GM23338 (cell line): ENCODE data around the gene STKLD1. TPM values are rescaled to one million over a fixed set of nuclear protein-coding genes. Genes with fewer than 3 reads are reported as not detected.

Source experiments
- ATAC-seq: fragments of 200-7000 bp; cut with Tn5 transposase; 3 replicates; pipeline ENCODE4 v1.9.1; 2020
- DNase-seq: peaks from one replicate; pipeline ENCODE4 v3.0.0-alpha.2; 2015; ENCODE audit warnings: low spot score
- H2AFZ ChIP-seq: fragments of 200-600 bp; sonication (generic); 2 replicates; pipeline ENCODE4 v1.8.0; 2016; ENCODE audit warnings: antibody characterized with exemption, mild to moderate bottlenecking, moderate library complexity
- H3F3A ChIP-seq: fragments of 200-600 bp; sonication (generic); replicated peaks from 2 replicates; pipeline ENCODE4 v1.8.0; 2017; ENCODE audit warnings: antibody characterized with exemption, mixed run types, low read depth
- H3K27ac ChIP-seq: fragments of 200-600 bp; sonication (generic); 2 replicates; pipeline ENCODE4 v1.6.1; 2016; ENCODE audit warnings: low read depth
- H3K27me3 ChIP-seq: fragments of 200-600 bp; sonication (generic); 2 replicates; pipeline ENCODE4 v1.8.0; 2016; ENCODE audit warnings: mild to moderate bottlenecking, mixed run types, moderate library complexity; ENCODE audit not compliant: insufficient read depth
- H3K36me3 ChIP-seq: fragments of 200-600 bp; sonication (generic); 2 replicates; pipeline ENCODE4 v1.8.0; 2016; ENCODE audit warnings: mild to moderate bottlenecking; ENCODE audit not compliant: insufficient read depth
- H3K4me1 ChIP-seq: fragments of 200-600 bp; sonication (generic); 2 replicates; pipeline ENCODE4 v1.8.0; 2016; ENCODE audit warnings: mild to moderate bottlenecking, moderate library complexity; ENCODE audit not compliant: insufficient read depth
- H3K4me2 ChIP-seq: fragments of 200-600 bp; sonication (generic); 2 replicates; pipeline ENCODE4 v1.7.1; 2017; ENCODE audit warnings: mixed run types
- H3K4me3 ChIP-seq: fragments of 200-600 bp; sonication (generic); 2 replicates; pipeline ENCODE4 v1.6.1; 2016; ENCODE audit warnings: mixed run types
- H3K79me2 ChIP-seq: fragments of 200-600 bp; sonication (generic); replicated peaks from 2 replicates; pipeline ENCODE4 v1.8.0; 2017; ENCODE audit warnings: mild to moderate bottlenecking; ENCODE audit not compliant: insufficient read depth
- H3K9me2 ChIP-seq: fragments of 200-600 bp; sonication (generic); 2 replicates; pipeline ENCODE4 v1.8.0; 2017; ENCODE audit not compliant: insufficient read depth
- H4K20me1 ChIP-seq: fragments of 200-600 bp; sonication (generic); replicated peaks from 2 replicates; pipeline ENCODE4 v1.8.0; 2017; ENCODE audit warnings: mild to moderate bottlenecking; ENCODE audit not compliant: insufficient read depth
- H3K27ac Mint-ChIP-seq: 2 replicates; pipeline ENCODE4 v1.8.0; 2020; ENCODE audit warnings: inconsistent platforms, mild to moderate bottlenecking, moderate library complexity, mixed read lengths
- H3K27me3 Mint-ChIP-seq: 3 replicates; pipeline ENCODE4 v1.8.0; 2022; ENCODE audit warnings: low read depth, mild to moderate bottlenecking, moderate library complexity, mixed read lengths, inconsistent platforms; ENCODE audit not compliant: insufficient read depth, poor library complexity
- H3K36me3 Mint-ChIP-seq: 3 replicates; pipeline ENCODE4 v1.8.0; 2021; ENCODE audit warnings: low read depth, mild to moderate bottlenecking, inconsistent platforms, moderate library complexity, mixed read lengths
- H3K4me1 Mint-ChIP-seq: 3 replicates; pipeline ENCODE4 v1.8.0; 2020; ENCODE audit warnings: mild to moderate bottlenecking, inconsistent platforms, mixed read lengths
- H3K4me3 Mint-ChIP-seq: 3 replicates; pipeline ENCODE4 v1.8.0; 2021; ENCODE audit warnings: moderate library complexity, mild to moderate bottlenecking, inconsistent platforms, mixed read lengths
- H3K9me3 Mint-ChIP-seq: 3 replicates; pipeline ENCODE4 v1.8.0; 2020; ENCODE audit warnings: moderate library complexity, mild to moderate bottlenecking, inconsistent platforms, mixed read lengths
- CREB1 ChIP-seq: fragments of 250-450 bp; sonication (Bioruptor Pico); IDR thresholded peaks from 2 replicates; pipeline ENCODE4 v1.5.0; 2020; ENCODE audit warnings: low read depth, mild to moderate bottlenecking, moderate library complexity
- CTCF ChIP-seq, 2 experiments: fragments of 200-600 bp in 1 of 2; sonication (generic) in 1 of 2; conservative IDR thresholded peaks; 2 replicates each; pipeline versions ENCODE4 v1.5.1 to v1.6.1; 2016 to 2017; ENCODE audit warnings: antibody characterized with exemption in 2 of 2, low read depth in 2 of 2, mild to moderate bottlenecking in 2 of 2, moderate library complexity in 1 of 2
- ETS1 ChIP-seq: IDR thresholded peaks from 2 replicates; pipeline ENCODE4 v1.6.1; 2016; ENCODE audit warnings: antibody characterized with exemption
- EZH2 ChIP-seq: fragments of 200-600 bp; sonication (generic); IDR thresholded peaks from one replicate; pipeline ENCODE4 v1.8.0; 2017; ENCODE audit warnings: antibody characterized with exemption, mild to moderate bottlenecking, low read depth; ENCODE audit not compliant: unreplicated experiment
- JUNB ChIP-seq: IDR thresholded peaks from one replicate; pipeline ENCODE4 v1.6.1; 2016; ENCODE audit warnings: antibody characterized with exemption; ENCODE audit not compliant: unreplicated experiment
- NANOG ChIP-seq: IDR thresholded peaks from 2 replicates; pipeline ENCODE4 v1.6.1; 2016; ENCODE audit warnings: antibody characterized with exemption, borderline replicate concordance
- REST ChIP-seq: IDR thresholded peaks from one replicate; pipeline ENCODE4 v1.6.1; 2018; ENCODE audit warnings: antibody characterized with exemption; ENCODE audit not compliant: unreplicated experiment
- STAT1 ChIP-seq: IDR thresholded peaks from one replicate; pipeline ENCODE4 v1.6.1; 2016; ENCODE audit warnings: antibody characterized with exemption; ENCODE audit not compliant: unreplicated experiment
- ZNF462 ChIP-seq: fragments of 250-450 bp; sonication (Bioruptor Pico); IDR thresholded peaks from 2 replicates; pipeline ENCODE4 v1.5.0; 2020; ENCODE audit warnings: mild to moderate bottlenecking, moderate library complexity
- polyA plus RNA-seq: library from polyadenylated mRNA; unstranded; fragments of >200 nt; fragmentation: Nextera tagmentation; extraction: Ambion mirVana; gene quantifications from 2 replicates; pipeline ENCODE4 v1.2.1, GENCODE V29; 2016
- total RNA-seq: library from RNA; depleted of rRNA; stranded (reverse); fragments of >200 nt; shearing (Covaris generic); gene quantifications from 2 replicates; pipeline ENCODE4 v1.2.3, GENCODE V29; 2014

The STKLD1 gene
- total and polyA plus RNA-seq, 2 experiments from 2014 or later = 0.57 TPM; not detected in 1

- Histone ChIP-seq H3K4me1 (peaks cover 10% of the 10 kb centered on the region; the same call in 1 of the 2 replicates), H2AFZ (no peak overlapping the region), H3K36me3 (peaks cover 3% of the 10 kb centered on the region; the same call in 1 of the 2 replicates), H3K4me3 (no peak overlapping the region), H3K4me2 (no peak overlapping the region), H3K27me3 (peaks cover 13% of the 10 kb centered on the region), H3K79me2 (peaks cover 28% of the 10 kb centered on the region), H4K20me1 (peaks cover 22% of the 10 kb centered on the region), H3F3A (no peaks in the 10 kb centered on the region), H3K27ac (no peak overlapping the region), H3K9me2 (peaks cover 10% of the 10 kb centered on the region; the same call in 1 of the 2 replicates)
- Mint-ChIP-seq H3K36me3 (peaks cover 11% of the 10 kb centered on the region), H3K4me3 (no peak overlapping the region), H3K27me3 (peaks cover 29% of the 10 kb centered on the region), H3K9me3 (peaks cover 14% of the 10 kb centered on the region; the same call in 2 of the 3 replicates), H3K4me1 (peaks cover 7% of the 10 kb centered on the region; the same call in 2 of the 3 replicates), H3K27ac (no peak overlapping the region)
- ATAC-seq (no peak), DNase-seq (no peak)
- TF ChIP-seq CREB1 (CRISPR knock-in tag) (no peak), NANOG (no peak), ETS1 (no peak), CTCF (conservative IDR thresholded peaks at IDR 0.05; ENCODE audit: low read depth in 2 of 2) (no peak), JUNB (no peak), ZNF462 (CRISPR knock-in tag) (no peak), STAT1 (no peak), REST (no peak), EZH2 (no peak)
Observed at GRCh38 chr9:133377721-133378216, 1.6 kb downstream of the STKLD1 start.
